HEK293T (cell line): ENCODE results near the gene RAPGEF1.

Source experiments
- ELF4 ChIP-seq: fragments of 450-650 bp; IDR thresholded peaks from 2 replicates; pipeline ENCODE4 v1.6.1; 2017; ENCODE audit warnings: antibody characterized with exemption
- FOXA1 ChIP-seq: fragments of 450-650 bp; IDR thresholded peaks from 2 replicates; pipeline ENCODE4 v1.6.1; 2016; ENCODE audit warnings: mild to moderate bottlenecking
- FOXK2 ChIP-seq: fragments of 450-650 bp; IDR thresholded peaks from 2 replicates; pipeline ENCODE4 v1.6.1; 2016; ENCODE audit warnings: mild to moderate bottlenecking
- FOXM1 ChIP-seq: fragments of 450-650 bp; IDR thresholded peaks from 2 replicates; pipeline ENCODE4 v1.6.1; 2017; ENCODE audit warnings: mild to moderate bottlenecking, borderline replicate concordance
- NFRKB ChIP-seq: fragments of 450-650 bp; IDR thresholded peaks from 2 replicates; pipeline ENCODE4 v1.6.1; 2016; ENCODE audit warnings: mild to moderate bottlenecking, moderate library complexity
- SP1 ChIP-seq: fragments of 450-650 bp; IDR thresholded peaks from 2 replicates; pipeline ENCODE4 v1.6.1; 2017
- ZNF384 ChIP-seq: fragments of 450-650 bp; IDR thresholded peaks from 2 replicates; pipeline ENCODE4 v1.6.1; 2016

GRCh38 chr9:131528886-131529505 is 210.9 kb downstream of the RAPGEF1 start:
- TF ChIP-seq FOXM1 (no peak), SP1 (no peak), FOXK2 (no peak), ELF4 (no peak), ZNF384 (no peak), FOXA1 (no peak), NFRKB (no peak)
